GM12878 (cell line): ENCODE results near the gene IQCC. TPM values are rescaled to one million over a fixed set of nuclear protein-coding genes. Genes with fewer than 3 reads are reported as not detected.
A peak's percentile ranks its signal among the peaks of the same experiment; 100 is the strongest.

Experiments
- ATF2 ChIP-seq: IDR thresholded peaks from 2 replicates; pipeline ENCODE4 v1.6.1; 2012; ENCODE audit warnings: low read length, inconsistent platforms
- BMI1 ChIP-seq: fragments of 450-650 bp; IDR thresholded peaks from 2 replicates; pipeline ENCODE4 v1.6.1; 2016; ENCODE audit warnings: mild to moderate bottlenecking, moderate library complexity, borderline replicate concordance
- CHD2 ChIP-seq: IDR thresholded peaks from 2 replicates; pipeline ENCODE4 v1.6.1; 2011; ENCODE audit warnings: low read depth, low read length, improper control_type of control experiment, borderline replicate concordance
- CREM ChIP-seq: IDR thresholded peaks from 2 replicates; pipeline ENCODE4 v1.6.1; 2014; ENCODE audit warnings: antibody characterized with exemption, low read depth
- GABPA ChIP-seq: IDR thresholded peaks from 2 replicates; pipeline ENCODE4 v1.6.1; 2014; ENCODE audit warnings: antibody characterized with exemption, low read depth, mild to moderate bottlenecking, inconsistent platforms
- GATAD2B ChIP-seq: fragments of 450-650 bp; conservative IDR thresholded peaks from 2 replicates; pipeline ENCODE4 v1.6.1; 2017; ENCODE audit warnings: low read depth, mild to moderate bottlenecking, moderate library complexity
- IRF4 ChIP-seq: IDR thresholded peaks from 2 replicates; pipeline ENCODE4 v1.6.1; 2011; ENCODE audit warnings: low read depth, low read length
- JUND ChIP-seq: IDR thresholded peaks from 2 replicates; pipeline ENCODE4 v1.6.1; 2012; ENCODE audit warnings: low read depth, mild to moderate bottlenecking, low read length, improper control_type of control experiment, moderate library complexity
- KDM1A ChIP-seq: fragments of 200-600 bp; sonication (generic); IDR thresholded peaks from 2 replicates; pipeline ENCODE4 v1.6.1; 2016; ENCODE audit warnings: borderline replicate concordance
- KLF5 ChIP-seq: fragments of 450-650 bp; IDR thresholded peaks from 2 replicates; pipeline ENCODE4 v1.6.1; 2014; ENCODE audit warnings: mild to moderate bottlenecking; ENCODE audit not compliant: partially characterized antibody
- MAX ChIP-seq: IDR thresholded peaks from 2 replicates; pipeline ENCODE4 v1.6.1; 2012; ENCODE audit warnings: low read depth, low read length, improper control_type of control experiment
- NRF1 ChIP-seq: conservative IDR thresholded peaks from 2 replicates; pipeline ENCODE4 v1.6.1; 2011; ENCODE audit warnings: mild to moderate bottlenecking, low read depth, low read length, improper control_type of control experiment
- PBX3 ChIP-seq: IDR thresholded peaks from 2 replicates; pipeline ENCODE4 v1.6.1; 2011; ENCODE audit warnings: mild to moderate bottlenecking, low read depth, low read length, moderate library complexity; ENCODE audit not compliant: insufficient replicate concordance
- RB1 ChIP-seq: fragments of 450-650 bp; formaldehyde crosslinking; IDR thresholded peaks from 2 replicates; pipeline ENCODE4 v1.6.1; 2017; ENCODE audit warnings: mild to moderate bottlenecking, borderline replicate concordance
- RCOR1 ChIP-seq: conservative IDR thresholded peaks from 2 replicates; pipeline ENCODE4 v1.6.1; 2012; ENCODE audit warnings: low read depth, low read length, improper control_type of control experiment
- TAF1 ChIP-seq: IDR thresholded peaks from 2 replicates; pipeline ENCODE4 v1.6.1; 2011; ENCODE audit warnings: mild to moderate bottlenecking, low read depth, low read length, borderline replicate concordance
- TCF7 ChIP-seq: IDR thresholded peaks from 2 replicates; pipeline ENCODE4 v1.6.1; 2014; ENCODE audit warnings: antibody characterized with exemption, borderline replicate concordance
- ZNF592 ChIP-seq: fragments of 450-650 bp; IDR thresholded peaks from 2 replicates; pipeline ENCODE4 v1.6.1; 2017; ENCODE audit warnings: mild to moderate bottlenecking, moderate library complexity
- ZNF687 ChIP-seq: fragments of 450-650 bp; IDR thresholded peaks from 2 replicates; pipeline ENCODE4 v1.6.1; 2017; ENCODE audit warnings: mild to moderate bottlenecking, moderate library complexity
- polyA plus RNA-seq, 11 experiments: library from polyadenylated mRNA; depleted of rRNA in 4 of 11; unstranded in 6 of 11; stranded (reverse) in 5 of 11; fragments of >200 nt; fragmentation: Nextera tagmentation in 4 of 11; fragmentation: Illumina TruSeq in 1 of 11; extraction: Ambion mirVana in 4 of 11; extraction: Trizol in 1 of 11; gene quantifications; 1 replicate in 1 of 11; 2 replicates in 10 of 11; pipeline versions ENCODE4 v1.2.1 to v1.2.3, GENCODE V29; 2011 to 2016; ENCODE audit warnings: inconsistent platforms in 2 of 11, missing spikeins in 2 of 11, low read depth in 1 of 11
- total RNA-seq, 4 experiments: library from RNA; depleted of rRNA in 3 of 4; stranded (reverse); fragments of >200 nt in 3 of 4; fragmentation: Illumina TruSeq in 1 of 4; extraction: Trizol in 1 of 4; gene quantifications; 2 replicates each; pipeline versions ENCODE4 v1.2.1 to v1.2.3, GENCODE V29; 2013 to 2021

The IQCC gene
- total and polyA plus RNA-seq, 10 of the 15 experiments (the other 5 are each of a cell fraction or from before 2014, with no cell fraction given), result 2.1 to 6.8 (median 4.9) TPM

GRCh38 chr1:32179443-32180185 lies 25.9 kb upstream of the IQCC start, which contains the start of gene TXLNA (continued):
- TF ChIP-seq ZNF592, result peak; percentile 70; the same call in 1 of the 2 replicates
- peak; percentile 70; the same call in 1 of the 2 replicates for TF ChIP-seq CHD2
- no peak for TF ChIP-seq ATF2
- TF ChIP-seq TAF1, result peak; percentile 79; the same call in 1 of the 2 replicates
- TF ChIP-seq CREM, result peak; percentile 64; the same call in 1 of the 2 replicates
- TF ChIP-seq GABPA, result peak; percentile 72; the same call in 1 of the 2 replicates
- peak; percentile 85 for TF ChIP-seq PBX3
- no peak for TF ChIP-seq KDM1A
- TF ChIP-seq ZNF687, result peak; percentile 100
- TF ChIP-seq MAX, result no peak; the same call in none of the 2 replicates
- no peak for TF ChIP-seq BMI1
- peak; percentile 68 for TF ChIP-seq KLF5
- peak; percentile 51 for TF ChIP-seq NRF1
- TF ChIP-seq JUND, result no peak
- no peak for TF ChIP-seq TCF7
- TF ChIP-seq IRF4, result no peak
- TF ChIP-seq RCOR1, result 0 out of 2 replicates have a peak, but pooled peaks have one; percentile 47
- TF ChIP-seq GATAD2B, result peak; percentile 96
- TF ChIP-seq RB1, result peak; percentile 63; the same call in 1 of the 2 replicates
